HG03520 (cell line): Measurements from ENCODE around the gene MICB.

ENCODE experiments used
- ATAC-seq: cut with Tn5 transposase; IDR thresholded peaks from one replicate; pipeline ENCODE4 v1.9.1; 2021; ENCODE audit warnings: mild to moderate bottlenecking, moderate library complexity; ENCODE audit not compliant: unreplicated experiment

Gene MICB

GRCh38 chr6:31559606-31559957, 61.6 kb downstream of the MICB start:
- ATAC-seq = no peak

- ATAC-seq = peak; percentile 63
Measured at GRCh38 chr6:31559958-31560696, 62.2 kb downstream of the MICB start.

- no peak for ATAC-seq
Measured at GRCh38 chr6:31560697-31561058, 62.7 kb downstream of the MICB start.
